Kasumi-1 (cell line): ENCODE results near the gene GUCY1B1.
A peak's percentile ranks its signal among the peaks of the same experiment; 100 is the strongest.

Experiments
- DNase-seq, 2 experiments: peaks; one replicate each; lab custom pipeline; 2025; lab: John Stamatoyannopoulos, UW

Gene GUCY1B1

GRCh38 chr4:155758481-155759371 lies at the start of gene GUCY1B1:
Gene GUCY1B1 (plus strand): TSS chr4:155759021. CDS start chr4:155759141, 120 bp downstream.
- peak; percentile 97 for DNase-seq

GRCh38 chr4:155709918-155710317 lies 48.9 kb upstream of the GUCY1B1 start:
- no peak for DNase-seq

GRCh38 chr4:155711556-155711955 lies 47.3 kb upstream of the GUCY1B1 start:
- DNase-seq = no peak

- DNase-seq = peak; percentile 61 to 69
Measured at GRCh38 chr4:155712846-155713245, 46.0 kb upstream of the GUCY1B1 start.

DNA sequence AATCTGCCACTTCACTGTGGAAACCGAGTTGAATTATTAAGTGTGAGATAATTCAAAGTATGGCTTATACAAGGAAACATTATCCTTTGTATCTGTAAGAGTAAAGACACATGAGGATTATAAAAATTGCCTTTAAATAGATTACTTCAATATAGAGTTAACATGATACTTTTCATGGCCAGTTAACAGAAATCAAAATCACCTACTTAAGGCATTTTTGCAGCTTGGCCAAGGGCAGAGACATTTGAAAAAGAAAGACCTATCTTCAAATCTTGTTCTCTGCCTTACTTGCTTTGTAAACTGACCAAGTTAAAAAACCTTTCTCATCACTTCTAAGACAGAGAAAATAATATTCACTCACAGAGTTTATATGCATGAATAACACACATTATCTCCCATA lies 44.9 kb upstream of the GUCY1B1 start:
- no peak for DNase-seq

- no peak for DNase-seq
Measured at GRCh38 chr4:155722336-155722735, 36.5 kb upstream of the GUCY1B1 start.

- DNase-seq = no peak
Measured at GRCh38 chr4:155722816-155723499, 35.9 kb upstream of the GUCY1B1 start.

DNA sequence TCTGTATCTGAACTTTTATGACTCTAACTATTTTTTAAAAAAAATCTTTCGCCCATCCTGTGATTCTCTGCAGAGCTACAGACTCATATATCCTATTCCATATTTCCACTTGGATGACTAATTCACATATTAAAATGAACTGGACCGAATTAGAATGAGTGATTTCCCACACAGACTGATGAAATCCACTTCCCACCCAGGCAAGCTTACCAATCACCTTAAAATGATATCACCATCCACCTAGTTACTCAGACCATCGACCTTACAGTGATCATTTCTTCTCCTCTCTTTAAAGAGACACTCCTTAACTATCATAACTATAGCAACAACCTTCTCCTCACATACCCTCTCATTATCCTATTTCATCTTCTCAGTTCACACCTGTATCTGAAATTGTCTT lies 34.1 kb upstream of the GUCY1B1 start:
- no peak for DNase-seq

- no peak for DNase-seq
Measured at GRCh38 chr4:155734065-155734464, 24.8 kb upstream of the GUCY1B1 start.

- no peak for DNase-seq
Measured at GRCh38 chr4:155734951-155735350, 23.9 kb upstream of the GUCY1B1 start.

DNA sequence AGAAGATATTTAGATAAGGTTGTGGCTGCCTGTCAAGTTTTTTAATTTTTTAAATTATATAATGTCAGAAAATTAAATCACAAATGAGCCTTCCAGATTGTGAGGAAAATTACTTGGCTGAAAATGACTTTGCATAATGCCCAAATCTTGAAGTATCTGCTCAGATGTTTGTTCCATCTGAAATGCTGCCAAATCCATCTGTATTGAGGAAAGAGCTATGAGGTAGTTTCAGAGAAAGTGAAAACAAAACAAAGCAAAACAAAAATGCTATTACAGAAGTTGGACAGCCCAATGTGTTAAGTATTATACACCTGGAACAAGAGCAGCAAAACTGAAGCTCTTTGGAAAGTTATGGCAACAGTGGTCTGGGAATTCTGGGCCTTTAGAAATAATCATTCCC lies 23.3 kb upstream of the GUCY1B1 start:
- DNase-seq = no peak

DNA sequence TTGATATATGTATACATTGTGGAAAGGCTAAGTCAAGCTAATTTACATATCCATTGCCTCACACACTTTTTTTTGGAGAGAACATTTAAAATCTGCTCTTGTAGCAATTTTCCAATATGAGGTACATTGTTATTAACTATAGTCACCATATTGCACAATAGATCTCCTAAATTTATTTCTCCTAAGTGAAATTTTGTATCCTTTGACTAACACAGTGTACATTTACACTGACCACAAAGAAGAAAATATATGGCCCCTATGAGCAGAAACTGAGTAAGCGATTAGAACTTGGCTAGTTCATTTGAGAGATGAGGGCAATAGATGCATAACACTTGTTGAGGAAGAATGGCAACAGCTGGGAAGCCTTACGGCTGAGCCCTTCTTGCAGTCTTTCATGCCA lies 20.3 kb upstream of the GUCY1B1 start:
- DNase-seq = no peak

DNA sequence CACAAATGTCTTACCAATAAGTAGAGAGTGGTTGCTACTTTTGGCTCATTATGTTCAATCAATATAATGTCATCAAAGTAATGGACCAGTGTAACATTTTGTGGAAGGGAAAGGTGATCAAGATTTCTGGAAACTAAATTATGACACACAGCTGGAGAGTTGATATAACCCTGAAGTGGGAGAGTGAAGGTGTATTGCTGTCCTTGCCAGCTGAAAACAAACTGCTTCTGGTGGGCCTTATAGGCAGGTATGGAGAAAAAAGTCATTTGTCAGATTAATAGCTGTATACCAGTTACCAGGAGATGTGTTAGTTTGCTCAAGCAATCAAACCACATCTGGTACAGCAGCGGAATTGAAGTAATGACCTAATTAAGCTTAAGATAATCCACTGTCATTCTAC lies 17.3 kb upstream of the GUCY1B1 start:
- DNase-seq = no peak

DNA sequence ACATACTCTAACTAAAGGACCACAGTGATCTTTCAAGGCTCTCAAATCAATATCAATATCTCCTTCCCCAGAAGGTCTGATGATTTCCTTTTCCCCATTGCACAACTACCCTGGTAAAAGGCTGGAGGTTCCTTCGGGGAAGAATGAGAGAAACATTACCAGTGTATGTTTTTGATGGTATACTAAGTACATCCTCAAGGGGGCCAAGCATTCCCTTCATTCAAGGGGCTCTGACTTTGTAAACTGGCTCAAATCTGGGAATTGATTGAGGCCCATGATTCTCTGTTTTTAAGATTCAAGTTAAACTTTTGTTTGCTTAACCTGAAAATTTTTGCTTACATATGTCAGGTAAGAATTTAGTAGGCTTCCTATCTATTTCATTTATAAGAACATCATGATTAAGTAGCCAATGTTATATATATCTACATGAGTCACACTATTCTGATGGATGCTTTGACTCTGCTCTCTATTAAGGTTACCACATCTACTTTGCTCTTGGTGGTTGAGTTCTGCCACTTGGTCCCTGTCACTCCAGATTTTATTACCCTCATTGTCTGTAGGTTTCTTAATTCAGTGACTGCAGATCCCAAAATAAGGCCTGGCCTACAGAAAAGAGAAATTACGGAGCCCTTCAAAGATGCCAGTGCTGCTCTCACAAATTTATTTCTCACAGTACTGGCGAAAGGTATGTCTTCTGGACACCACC lies 16.4 kb upstream of the GUCY1B1 start:
- DNase-seq = peak in 1 of 2 experiments; percentile 4

- no peak for DNase-seq
Measured at GRCh38 chr4:155745984-155746383, 12.8 kb upstream of the GUCY1B1 start.

DNA sequence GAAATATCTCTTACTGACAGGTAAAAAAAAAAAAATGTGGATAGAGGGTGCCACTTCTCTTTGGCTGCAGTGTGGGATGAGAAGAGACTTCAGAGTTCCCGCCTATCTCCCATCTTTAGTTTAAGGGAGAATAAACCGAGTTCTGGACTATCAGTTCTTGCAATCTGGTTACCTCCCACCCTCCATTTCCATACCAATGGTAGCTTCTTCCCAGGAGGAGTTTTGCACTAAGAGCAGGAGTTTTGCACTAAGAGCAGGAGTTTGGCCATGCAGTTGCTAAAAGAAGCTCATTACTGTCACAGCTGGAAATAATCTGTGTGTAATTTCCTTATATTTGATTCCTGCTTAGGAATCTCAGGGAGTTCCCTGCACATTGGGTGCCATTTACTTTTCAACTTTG lies 10.8 kb upstream of the GUCY1B1 start:
- DNase-seq = no peak

GRCh38 chr4:155749041-155749440 lies 9.8 kb upstream of the GUCY1B1 start:
- no peak for DNase-seq

GRCh38 chr4:155751569-155751968 lies 7.3 kb upstream of the GUCY1B1 start:
- DNase-seq = no peak

DNA sequence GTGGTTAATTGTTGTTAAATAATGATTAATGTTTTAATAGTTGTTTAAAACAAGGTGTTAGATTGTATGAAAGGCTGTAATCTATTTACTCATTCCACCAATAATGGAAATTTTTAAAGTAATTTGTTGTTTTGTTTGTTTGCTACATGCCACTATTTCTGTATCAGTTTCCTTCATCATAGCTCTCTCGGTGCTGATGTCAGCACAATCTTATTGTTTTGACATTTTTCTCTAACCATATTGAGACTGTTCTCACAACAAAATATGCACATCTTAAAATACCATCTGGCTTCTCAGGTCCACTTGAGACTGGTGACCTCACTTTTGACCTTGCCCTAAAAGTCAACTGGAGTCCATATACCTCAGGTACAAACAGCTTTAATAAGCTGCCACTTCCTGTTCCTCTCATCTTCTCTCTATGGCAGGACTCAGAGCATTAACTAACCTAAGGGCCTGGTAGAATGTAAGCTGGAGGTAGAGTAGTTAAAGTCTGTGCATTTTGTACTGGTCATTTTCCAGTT lies 1.0 kb upstream of the GUCY1B1 start:
- no peak for DNase-seq

DNA sequence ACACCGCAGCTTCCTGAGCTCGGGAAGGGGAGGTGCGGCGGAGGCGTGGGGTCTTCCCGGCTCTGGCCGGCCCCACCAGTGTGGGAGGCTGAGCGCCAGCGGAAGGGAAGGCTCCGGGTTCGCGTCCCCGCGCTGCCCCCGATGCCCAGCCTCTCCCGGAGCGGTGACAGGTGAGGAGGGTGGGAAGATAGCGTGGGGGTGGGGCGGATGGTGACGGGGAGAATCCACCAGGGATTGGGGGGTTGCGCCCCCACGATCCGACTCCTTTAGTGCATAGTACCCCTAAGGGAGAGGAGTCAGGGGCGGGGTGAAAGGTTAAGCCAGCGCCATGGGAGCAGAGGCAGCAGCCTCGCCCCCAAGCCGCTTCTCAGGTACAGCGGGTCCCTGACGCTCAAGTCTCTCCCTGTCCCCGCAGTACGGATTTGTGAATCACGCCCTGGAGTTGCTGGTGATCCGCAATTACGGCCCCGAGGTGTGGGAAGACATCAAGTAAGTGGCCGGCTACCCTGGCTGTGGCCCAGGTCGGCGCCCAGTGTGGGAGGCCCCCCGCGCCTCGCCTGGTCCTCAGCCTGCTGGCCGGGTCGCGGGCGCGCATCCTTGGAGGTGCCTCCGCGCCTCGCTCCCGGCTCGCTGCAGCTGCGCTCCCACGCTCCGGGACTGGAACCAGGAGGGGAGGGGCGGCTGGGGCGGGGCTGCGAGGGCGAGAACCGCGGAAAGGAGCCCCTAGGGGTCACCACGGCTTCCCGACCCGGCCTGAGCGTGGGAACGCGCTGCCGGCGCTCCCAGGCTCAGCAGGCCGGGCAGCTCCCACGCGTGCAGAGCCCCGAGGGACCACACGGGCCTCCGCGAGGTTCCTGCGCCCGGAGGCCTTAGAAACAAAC lies 791 bp downstream of the GUCY1B1 start:
- DNase-seq = no peak

- no peak for DNase-seq
Measured at GRCh38 chr4:155761047-155761446, 2.2 kb downstream of the GUCY1B1 start.
